ENCODE results near the gene DOK6.

Gene DOK6

GRCh38 chr18:69755041-69755440 is 354.4 kb downstream of the DOK6 start:
- no peak for DNase-seq
- in situ Hi-C loops (cut with HindIII; ENCODE audit: low pct_ligation_motif_present, low pct_unique_long_range_greater_than_20kb, low sequenced_read_pairs), result no loop called here

DNA sequence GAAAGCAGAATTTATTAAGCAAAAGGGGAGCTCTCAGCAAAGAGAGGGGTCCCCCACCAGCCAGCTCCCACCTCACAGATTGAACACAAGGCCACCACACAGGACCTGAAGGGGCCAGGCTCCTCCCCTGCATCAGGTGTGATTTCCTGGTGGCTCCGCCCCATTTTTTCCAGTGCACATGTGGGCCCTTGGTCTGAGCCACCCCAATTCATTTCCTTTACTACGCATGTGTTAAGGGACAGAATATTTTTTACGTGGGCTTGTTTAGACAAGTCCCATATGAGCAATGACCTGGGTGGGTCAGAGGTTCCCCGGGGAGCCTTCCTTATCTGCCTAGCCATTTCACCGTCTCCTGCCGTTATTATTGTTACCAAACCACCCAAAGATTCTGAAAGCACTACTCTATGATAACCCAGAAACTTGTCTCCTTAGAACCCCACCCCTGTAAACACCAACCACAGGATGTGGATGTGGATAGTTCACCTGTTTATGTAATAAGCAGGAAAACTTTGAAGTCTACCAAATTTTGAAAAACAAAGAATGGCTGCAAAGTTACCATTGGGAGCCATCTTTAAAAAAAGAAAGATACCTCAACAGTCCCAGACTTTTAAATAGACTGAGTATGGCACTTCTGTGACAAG is 355.3 kb downstream of the DOK6 start:
- DNase-seq, result no peak
- in situ Hi-C loops (cut with HindIII; ENCODE audit: low pct_ligation_motif_present, low pct_unique_long_range_greater_than_20kb, low sequenced_read_pairs), result no loop called here

DNA sequence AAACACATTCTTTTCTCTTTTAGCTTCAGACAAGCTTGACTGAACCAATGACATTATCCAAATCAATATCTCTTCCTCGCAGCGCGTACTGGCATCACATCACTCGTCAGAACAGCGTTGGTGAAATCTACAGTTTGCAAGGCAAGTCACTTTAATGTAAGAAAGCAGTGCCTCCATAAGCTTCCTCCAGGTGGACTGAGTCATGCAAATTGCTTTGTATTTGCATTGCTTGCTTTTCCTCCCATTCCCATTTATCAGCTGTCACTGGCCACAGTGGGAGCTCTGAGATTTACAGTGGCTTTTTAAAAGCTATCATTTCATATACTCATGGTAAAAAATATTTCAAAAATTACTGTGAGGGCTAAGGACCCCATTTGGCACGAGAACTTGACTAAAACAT is 357.0 kb downstream of the DOK6 start:
- in situ Hi-C loops (cut with HindIII; ENCODE audit: low pct_ligation_motif_present, low pct_unique_long_range_greater_than_20kb, low sequenced_read_pairs), result no loop called here

GRCh38 chr18:69758458-69758857 is 357.8 kb downstream of the DOK6 start:
- in situ Hi-C loops (cut with HindIII; ENCODE audit: low pct_ligation_motif_present, low pct_unique_long_range_greater_than_20kb, low sequenced_read_pairs), result no loop called here
- DNase-seq, result no peak

More for the DNA sequence above, 357.0 kb downstream of the DOK6 start:
- no peak for DNase-seq

- in situ Hi-C loops (cut with HindIII; ENCODE audit: low pct_ligation_motif_present, low pct_unique_long_range_greater_than_20kb, low sequenced_read_pairs), result no loop called here
Measured at GRCh38 chr18:69759046-69759445, 358.4 kb downstream of the DOK6 start.

DNA sequence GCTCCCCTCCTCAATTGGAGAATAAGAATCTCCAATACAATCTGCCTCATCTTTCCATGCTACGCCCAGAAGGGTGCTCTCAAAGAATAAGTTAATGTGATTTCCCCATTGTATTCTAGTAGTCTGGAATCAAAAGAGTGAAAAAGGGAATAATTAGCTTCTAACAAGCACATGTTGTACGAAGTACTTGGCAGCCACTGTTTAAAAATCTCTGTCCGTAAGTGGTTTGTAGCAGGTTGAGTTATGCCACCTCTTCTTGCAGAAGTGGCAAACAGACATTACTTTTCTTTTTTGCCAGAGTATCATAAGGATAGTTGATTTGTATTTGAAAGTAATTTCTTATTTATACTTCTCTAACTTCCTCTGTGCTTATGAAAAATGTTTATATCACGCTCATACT is 362.3 kb downstream of the DOK6 start:
- DNase-seq, result no peak
- in situ Hi-C loops (cut with HindIII; ENCODE audit: low pct_ligation_motif_present, low pct_unique_long_range_greater_than_20kb, low sequenced_read_pairs), result no loop called here

More at GRCh38 chr18:69759046-69759445, 358.4 kb downstream of the DOK6 start:
- no peak for DNase-seq

- DNase-seq, result no peak
- in situ Hi-C loops (cut with HindIII; ENCODE audit: low pct_ligation_motif_present, low pct_unique_long_range_greater_than_20kb, low sequenced_read_pairs), result no loop called here
Measured at GRCh38 chr18:69763821-69764220, 363.1 kb downstream of the DOK6 start.

DNA sequence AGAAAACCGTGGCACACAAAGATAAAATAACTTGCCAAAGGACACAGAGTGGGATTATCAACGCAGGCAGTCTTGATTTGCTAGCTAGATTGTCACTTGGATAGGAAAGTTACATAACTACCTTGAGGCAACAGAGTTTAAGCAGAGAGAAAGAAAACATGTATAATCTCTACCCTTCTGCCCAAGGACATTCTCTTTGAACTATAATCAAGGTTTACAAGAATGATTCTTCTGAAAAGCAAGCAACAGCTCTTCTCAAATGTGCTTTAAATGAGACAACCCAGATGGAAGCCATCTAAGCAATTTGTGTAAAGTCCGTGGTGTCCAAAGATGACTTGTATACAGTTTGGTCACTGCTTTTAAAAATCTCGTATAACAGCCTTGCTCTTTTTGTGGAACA is 369.6 kb downstream of the DOK6 start:
- in situ Hi-C loops (cut with HindIII; ENCODE audit: low pct_ligation_motif_present, low pct_unique_long_range_greater_than_20kb, low sequenced_read_pairs), result no loop called here
- no peak for DNase-seq

DNA sequence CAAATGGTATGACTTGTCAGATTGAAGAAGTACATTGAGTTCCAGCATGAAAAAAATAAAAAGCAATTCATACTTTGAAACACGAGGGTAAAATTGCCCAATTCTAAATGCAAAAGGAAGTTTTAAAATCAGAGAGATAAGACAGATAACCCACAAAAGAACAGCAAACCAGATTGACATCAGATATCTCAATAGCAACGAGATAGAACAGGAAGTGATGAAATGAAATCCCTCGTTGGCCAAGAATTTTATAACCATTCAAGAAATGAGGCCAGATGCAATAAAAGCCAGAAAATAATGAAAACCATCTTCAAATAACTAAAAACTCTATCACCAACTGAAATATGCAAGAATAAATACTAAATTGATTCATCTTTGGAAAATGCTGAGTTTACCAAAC is 374.1 kb downstream of the DOK6 start:
- in situ Hi-C loops (cut with HindIII; ENCODE audit: low pct_ligation_motif_present, low pct_unique_long_range_greater_than_20kb, low sequenced_read_pairs), result no loop called here
- DNase-seq, result no peak

GRCh38 chr18:69777248-69777647 is 376.6 kb downstream of the DOK6 start:
- DNase-seq, result no peak
- in situ Hi-C loops (cut with HindIII; ENCODE audit: low pct_ligation_motif_present, low pct_unique_long_range_greater_than_20kb, low sequenced_read_pairs), result no loop called here

GRCh38 chr18:69778680-69779079 is 378.0 kb downstream of the DOK6 start:
- in situ Hi-C loops (cut with HindIII; ENCODE audit: low pct_ligation_motif_present, low pct_unique_long_range_greater_than_20kb, low sequenced_read_pairs), result no loop called here
- no peak for DNase-seq

DNA sequence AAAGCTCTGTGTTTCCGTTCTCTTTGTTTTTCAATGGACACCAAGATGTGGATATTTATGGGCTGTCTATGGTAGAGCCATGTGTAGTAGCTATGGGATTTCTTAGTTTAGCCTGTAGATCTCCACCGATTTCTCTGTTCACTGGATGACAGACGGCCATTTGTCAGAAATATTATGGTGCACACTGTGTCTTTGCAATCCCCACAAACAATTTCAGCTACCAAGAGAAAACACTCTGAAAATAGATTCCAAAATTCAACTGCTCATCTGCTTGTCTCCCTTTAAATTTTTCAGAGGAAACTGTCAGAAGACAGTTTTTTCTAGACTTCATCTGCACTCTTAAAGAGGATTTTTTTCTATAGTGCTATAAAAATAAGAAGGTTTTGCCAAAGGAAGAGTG is 380.2 kb downstream of the DOK6 start:
- in situ Hi-C loops (cut with HindIII; ENCODE audit: low pct_ligation_motif_present, low pct_unique_long_range_greater_than_20kb, low sequenced_read_pairs), result no loop called here
- DNase-seq, result no peak

GRCh38 chr18:69784815-69785214 is 384.1 kb downstream of the DOK6 start:
- DNase-seq, result no peak
- in situ Hi-C loops (cut with HindIII; ENCODE audit: low pct_ligation_motif_present, low pct_unique_long_range_greater_than_20kb, low sequenced_read_pairs), result no loop called here

DNA sequence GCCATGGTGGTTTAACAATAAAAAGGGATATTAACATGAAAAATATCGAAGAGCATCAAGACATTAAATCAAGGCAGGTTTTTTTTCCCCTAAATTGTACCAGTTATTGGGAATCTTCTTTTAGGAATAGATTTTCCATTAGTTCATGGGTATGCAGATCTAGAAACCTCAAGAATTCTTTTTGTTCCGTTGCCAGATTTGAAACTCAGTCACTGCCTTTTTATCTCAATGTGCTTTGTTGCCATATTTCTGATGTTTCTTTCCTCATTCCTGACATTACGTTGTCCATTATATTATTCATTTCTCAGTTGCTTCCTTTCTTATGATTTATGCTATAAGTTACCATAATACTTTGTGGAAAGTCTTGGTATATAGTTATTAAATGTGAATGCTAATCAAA is 384.8 kb downstream of the DOK6 start:
- no peak for DNase-seq
- in situ Hi-C loops (cut with HindIII; ENCODE audit: low pct_ligation_motif_present, low pct_unique_long_range_greater_than_20kb, low sequenced_read_pairs), result no loop called here

DNA sequence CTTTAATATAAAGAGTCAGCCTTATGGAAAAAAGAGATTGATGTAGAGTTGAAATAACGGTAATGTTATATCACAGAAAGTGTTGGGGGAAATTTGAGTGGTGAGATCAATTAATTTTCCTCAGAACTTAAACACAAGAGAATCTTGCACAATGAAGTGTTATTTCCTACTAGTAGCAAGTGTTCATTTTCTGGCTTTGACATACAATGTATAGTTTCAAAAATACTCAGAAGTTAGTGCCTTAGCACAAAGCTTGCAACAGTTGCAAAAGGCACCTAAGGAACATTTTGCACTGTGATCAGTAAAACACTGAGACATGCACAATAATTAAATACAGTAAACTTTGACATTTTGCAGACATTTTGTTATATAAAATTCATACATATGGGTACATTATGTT is 385.7 kb downstream of the DOK6 start:
- in situ Hi-C loops (cut with HindIII; ENCODE audit: low pct_ligation_motif_present, low pct_unique_long_range_greater_than_20kb, low sequenced_read_pairs), result no loop called here

DNA sequence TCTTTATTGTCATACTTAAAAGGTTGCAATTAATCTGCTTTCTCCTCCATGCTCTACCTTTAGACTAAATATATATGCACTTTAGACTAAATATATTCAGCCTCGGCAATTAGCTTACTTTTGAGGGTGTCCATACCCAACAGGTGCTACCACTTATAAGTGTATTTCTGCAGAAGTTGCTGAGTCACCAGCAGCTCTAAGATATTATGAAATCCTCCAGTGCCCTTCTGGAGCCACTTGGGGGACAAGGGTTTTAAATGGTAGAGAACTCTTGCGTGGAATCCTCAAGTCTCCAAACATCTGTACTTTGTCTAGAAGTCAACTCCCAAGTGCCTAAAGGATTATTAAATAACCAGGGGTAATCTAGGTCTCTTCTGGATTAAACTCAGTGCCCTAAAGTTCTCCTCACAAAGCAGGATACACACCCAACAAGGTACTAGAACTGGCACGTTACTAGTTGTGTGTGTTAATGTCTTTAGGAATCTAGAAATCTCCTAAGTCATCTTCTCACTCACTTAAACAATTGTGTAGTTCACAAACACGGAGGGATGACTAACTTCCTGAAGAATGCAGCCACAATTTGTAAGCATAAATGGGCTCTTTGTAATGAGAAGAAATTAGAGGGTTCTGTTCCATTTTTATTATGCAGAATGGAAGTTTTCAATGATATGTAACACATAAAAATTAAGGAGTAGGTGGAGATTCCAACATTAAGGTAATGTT is 387.3 kb downstream of the DOK6 start:
- in situ Hi-C loops (cut with HindIII; ENCODE audit: low pct_ligation_motif_present, low pct_unique_long_range_greater_than_20kb, low sequenced_read_pairs), result no loop called here
- DNase-seq, result no peak

More for the DNA sequence above, 385.7 kb downstream of the DOK6 start:
- no peak for DNase-seq

- in situ Hi-C loops (cut with HindIII; ENCODE audit: low pct_ligation_motif_present, low pct_unique_long_range_greater_than_20kb, low sequenced_read_pairs), result no loop called here
- DNase-seq, result no peak
Measured at GRCh38 chr18:69789794-69790193, 389.1 kb downstream of the DOK6 start.

DNA sequence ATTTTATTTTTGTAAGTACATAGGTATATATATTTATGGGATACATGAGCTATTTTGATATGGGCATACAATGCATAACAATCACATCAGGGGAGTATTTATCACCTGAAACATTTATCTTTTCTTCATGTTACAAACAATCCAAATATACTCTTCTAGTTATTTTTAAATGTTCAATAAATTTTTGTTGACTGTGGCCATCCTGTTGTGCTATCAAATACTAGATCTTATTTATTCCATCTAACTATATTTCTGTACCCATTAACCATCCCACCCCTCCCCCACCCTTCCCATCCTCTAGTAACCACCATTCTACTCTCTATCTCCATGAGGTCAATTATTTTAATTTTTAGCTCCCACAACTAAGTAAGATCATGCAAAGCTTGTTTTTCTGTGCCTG is 390.0 kb downstream of the DOK6 start:
- DNase-seq, result no peak
- in situ Hi-C loops (cut with HindIII; ENCODE audit: low pct_ligation_motif_present, low pct_unique_long_range_greater_than_20kb, low sequenced_read_pairs), result no loop called here

- DNase-seq, result no peak
- in situ Hi-C loops (cut with HindIII; ENCODE audit: low pct_ligation_motif_present, low pct_unique_long_range_greater_than_20kb, low sequenced_read_pairs), result no loop called here
Measured at GRCh38 chr18:69795791-69796190, 395.1 kb downstream of the DOK6 start.

DNA sequence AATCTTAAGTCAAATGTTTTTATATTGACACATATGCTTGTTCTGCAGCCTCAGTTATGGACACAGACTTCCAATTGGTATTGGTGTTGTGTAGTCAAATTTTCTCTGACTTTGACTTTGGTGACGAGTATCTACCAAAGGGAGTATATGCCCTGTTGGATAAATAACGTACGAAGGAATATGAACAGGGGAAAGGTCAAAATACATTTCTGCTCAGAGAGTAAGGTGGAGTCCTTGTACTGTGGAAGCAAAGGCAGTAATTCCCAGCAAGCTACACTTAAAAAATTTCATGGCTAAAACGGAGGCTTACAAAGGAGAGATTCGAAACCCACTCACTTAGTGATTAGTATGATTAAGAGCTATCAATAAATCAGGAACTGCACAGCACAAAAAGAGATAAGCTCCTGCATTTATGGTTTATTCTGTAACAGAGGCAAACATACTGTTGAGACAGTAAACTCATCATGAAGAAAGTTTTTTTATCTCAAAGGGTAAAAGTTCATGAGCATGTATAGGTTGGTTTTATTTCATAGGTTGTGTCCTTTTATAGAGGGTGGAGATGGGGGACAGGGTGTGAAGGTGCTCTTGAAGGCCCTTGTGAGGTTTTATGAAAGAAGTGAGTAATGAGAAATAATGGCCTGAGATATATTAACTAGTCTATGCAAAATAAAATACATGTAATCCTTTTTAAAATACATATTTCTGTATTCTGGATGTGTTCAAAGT is 404.3 kb downstream of the DOK6 start:
- DNase-seq, result no peak
- in situ Hi-C loops (cut with HindIII; ENCODE audit: low pct_ligation_motif_present, low pct_unique_long_range_greater_than_20kb, low sequenced_read_pairs), result no loop called here

All from ACHN (cell line).